ENCODE measurements around the gene RNF144A. TPM values are rescaled to one million over a fixed set of nuclear protein-coding genes. Genes with fewer than 3 reads are reported as not detected.
A peak's percentile ranks its signal among the peaks of the same experiment; 100 is the strongest.

RNF144A gene
- total RNA-seq, 1 donor from 2014 or later: 22.2 TPM

DNA sequence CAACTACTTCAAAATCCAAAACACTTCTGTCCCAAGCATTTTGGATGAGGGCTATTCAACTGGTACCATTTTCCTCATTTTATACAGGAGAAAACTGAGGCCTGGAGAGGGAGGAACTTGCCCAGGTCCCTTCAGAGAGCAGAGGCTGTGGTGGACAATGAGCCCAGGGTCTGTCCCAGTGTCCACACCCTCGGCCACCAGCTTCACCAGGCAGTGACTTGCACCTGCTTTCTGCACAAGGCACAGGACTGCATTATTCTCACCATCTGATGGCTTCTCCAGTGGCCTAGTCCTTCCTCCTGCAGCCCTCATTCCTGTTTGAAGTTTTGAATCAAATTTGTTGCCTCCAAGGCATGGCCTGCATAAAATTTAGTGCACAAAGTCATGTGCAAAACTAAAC, 53.3 kb downstream of the RNF144A start:
- no peak for DNase-seq (ENCODE audit: low spot score)

DNA sequence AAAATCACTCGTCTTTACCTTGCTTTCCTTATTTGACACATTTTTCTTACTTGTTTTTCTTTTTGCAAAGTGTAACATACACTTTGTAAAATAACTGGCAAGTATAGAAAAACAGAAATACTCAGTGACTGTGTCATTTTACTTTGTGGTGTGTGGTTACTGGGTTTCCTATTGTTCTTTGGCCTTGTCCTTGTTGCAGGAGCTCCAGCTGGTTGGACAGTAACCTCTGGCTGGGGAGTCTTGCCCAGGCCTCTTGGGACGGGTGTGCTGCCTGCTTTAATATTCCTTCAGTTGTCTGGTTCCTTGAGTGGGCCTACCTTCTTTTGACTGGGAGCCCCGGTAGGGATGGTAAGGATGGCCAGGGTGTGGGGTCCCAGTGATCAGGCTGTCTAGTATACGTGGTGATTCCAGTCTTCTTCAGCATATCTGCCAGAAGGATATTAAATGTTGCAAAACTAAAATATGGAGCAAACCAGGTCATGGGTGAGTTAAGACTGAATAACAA, 53.8 kb downstream of the RNF144A start:
- no peak for DNase-seq (ENCODE audit: low spot score)

DNA sequence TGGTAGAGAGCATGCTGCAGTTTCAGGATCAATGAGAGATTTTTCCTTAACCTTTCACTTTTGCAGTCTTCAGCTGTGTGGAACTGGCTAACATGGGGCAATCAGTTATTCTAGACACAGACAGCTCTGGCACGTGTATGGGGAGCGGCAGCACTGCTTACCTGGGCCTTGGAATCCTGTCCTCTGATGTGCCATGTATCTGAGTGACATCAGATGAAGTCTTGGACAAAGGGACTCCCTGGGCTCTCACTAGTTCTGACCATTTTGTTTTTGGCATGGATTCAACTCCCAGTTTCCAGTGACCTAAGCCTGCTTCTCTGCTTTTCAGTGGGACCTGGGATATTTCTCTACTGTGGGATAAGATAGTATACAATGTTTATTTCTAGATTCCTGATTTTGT, 54.3 kb downstream of the RNF144A start:
- no peak for DNase-seq (ENCODE audit: low spot score)

DNA sequence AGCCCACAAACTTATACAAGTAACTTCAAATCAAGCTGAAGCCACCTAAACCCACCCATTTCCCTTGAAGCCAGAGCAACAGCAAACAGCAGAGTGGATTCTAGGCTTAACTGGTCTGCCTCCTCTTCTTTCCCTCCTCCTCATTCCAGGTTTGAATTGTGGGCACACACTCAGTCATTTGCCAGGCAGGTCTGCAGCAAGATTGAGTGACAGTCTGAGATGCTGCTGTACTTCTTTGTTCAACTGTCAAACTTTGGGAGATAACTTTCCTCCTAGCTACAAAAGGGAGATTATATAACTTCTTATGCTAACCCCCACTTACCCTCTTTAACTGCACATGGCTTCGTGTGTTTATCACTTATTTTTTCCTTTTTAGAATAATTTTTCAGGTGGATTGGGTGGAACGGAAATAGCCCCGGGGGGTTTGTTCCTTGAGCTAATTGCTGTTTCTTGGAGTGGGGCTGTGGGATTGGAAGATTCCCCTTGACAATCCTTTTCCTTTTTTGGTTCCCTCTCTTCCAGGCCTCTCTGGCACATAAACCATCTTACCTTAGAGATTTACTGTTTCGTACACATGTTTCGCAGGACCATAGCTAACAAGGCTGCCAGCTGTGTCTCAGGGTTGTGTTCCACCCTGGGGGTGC, 55.0 kb downstream of the RNF144A start:
- DNase-seq (ENCODE audit: low spot score): no peak

DNA sequence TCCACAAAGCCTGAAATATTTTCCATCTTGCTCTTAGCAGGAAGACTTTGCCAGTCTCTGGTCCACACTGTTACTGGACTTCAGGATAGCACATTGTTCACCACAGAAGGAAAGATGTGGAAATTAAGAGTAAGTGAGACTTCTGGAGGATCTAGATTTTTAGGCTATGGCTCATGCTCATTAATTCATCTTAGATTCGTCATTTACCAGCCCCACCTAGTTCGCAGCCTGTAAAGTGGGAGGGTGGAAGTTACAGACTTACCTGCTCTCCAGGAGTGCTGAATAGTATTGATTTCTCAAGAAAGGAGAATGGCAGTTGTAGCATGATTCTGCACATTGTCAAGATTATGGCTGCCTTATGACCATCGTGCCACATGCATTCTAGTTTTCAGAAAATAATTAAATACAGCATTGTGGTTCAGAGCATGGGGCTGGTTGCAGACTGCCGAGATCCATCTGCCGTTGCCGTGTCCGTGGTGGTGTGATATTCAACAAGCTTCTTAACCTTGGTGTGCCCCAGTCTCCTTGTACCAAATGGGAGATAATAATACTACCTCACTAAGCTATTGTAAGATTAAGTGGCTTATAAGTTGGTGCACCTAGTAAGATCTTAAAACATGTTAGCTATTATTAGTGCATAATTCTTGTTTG, 56.8 kb downstream of the RNF144A start:
- DNase-seq (ENCODE audit: low spot score): no peak

DNA sequence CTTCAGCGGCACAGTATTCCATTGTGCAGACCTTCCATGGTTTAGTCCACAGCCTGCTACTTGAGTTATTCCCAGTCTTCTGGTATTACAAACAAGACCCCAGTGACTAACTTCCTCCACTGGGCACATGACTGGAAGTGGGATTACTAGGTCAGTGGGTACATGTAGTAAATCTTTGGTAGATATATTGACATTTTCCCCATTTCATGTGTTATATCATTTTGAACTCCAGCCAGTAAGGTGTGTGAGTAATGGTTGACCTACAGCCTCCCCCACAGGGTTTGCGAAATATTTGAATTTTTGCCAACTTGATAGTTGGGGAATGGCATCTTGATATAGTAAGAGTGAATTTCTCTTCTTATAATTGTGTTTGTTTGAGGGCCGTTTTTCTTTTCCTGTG, 58.8 kb downstream of the RNF144A start:
- DNase-seq (ENCODE audit: low spot score): no peak

DNA sequence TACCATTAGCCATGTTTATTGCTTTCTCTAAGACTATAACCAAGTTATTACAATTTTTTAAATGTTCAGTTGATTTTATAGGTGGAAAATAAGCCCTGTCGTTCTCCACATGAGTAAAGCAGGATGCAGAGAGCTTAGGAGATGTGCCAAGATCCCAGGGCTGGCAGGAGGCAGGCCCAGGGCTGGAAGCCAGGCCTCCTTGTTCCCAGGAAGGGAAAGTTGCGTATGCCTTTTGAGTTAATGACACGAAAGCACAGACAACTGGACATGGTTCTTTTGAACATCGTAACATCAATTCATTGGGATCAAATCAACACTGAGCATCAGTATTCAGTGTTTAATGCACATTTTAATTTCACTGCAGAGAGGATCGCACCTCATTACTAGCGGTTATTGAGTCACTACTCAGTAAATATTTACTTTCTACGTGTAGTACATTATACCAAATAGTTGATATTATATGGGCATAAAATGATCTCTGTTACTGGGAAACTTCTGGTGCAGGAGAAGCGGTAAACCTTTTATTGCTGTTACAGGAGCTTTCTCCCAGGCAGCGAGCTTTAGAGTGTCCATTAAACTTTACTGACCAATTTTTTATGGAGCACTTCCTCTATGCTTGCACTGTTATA, 60.0 kb downstream of the RNF144A start:
- DNase-seq (ENCODE audit: low spot score): no peak

DNA sequence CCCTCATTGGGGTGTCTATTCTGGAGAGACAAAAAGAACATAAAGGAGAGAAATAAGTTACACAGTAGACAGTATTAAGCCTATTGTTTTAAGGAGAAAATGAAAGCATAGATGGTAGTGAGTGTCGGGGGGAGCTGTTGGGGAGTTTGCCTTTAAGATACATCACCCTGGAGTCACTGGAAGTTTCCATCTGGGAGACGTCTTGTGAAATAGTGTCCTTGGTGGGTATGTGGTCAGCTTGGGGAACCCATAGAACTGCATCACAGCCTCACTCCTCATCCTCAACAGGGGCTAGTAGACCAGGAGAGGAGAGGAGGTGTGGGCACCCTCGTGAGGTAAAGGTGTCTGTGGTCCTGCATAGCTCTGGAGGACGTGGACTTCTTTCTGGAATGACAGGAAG, 60.6 kb downstream of the RNF144A start:
- DNase-seq (ENCODE audit: low spot score): no peak

DNA sequence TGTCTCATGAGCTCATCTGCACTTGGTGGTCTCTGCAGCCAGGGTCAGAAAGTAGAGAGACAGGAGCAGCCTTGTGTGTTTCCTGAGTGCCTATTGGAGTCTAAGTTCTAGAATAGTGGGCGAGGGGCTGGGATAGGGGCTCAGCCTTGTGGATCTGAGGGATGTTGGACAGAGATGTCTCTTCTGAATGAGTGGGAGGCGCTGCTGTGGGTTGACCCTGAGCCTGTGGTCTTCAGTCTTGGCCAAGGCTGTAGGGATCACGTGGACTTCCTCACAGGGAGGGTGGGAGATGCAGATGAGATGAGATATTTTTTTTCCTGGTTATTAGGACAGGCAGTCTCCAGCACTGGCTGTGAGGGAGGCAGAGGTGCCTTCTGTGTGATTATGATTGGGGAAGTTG, 61.8 kb downstream of the RNF144A start:
- peak; percentile 68 for DNase-seq (ENCODE audit: low spot score)

DNA sequence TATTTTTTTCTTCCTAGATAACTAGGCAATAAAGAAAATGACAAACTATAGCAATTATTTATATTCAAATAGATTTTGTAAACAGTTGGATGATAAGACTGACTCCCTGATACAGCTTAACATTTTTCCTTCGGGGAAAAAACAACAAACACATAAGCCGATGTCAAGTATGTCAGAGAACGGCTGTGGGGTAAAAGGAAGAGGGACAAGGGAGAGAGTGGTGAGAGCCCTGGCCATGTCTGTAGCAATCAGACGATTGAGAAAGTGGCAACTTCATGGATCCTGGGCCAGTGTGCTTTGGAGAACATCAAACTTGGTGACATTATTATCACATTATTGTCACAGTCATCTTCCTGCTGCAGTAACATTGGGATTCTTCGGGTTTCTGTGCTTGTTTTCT, 65.2 kb downstream of the RNF144A start:
- DNase-seq (ENCODE audit: low spot score): no peak

DNA sequence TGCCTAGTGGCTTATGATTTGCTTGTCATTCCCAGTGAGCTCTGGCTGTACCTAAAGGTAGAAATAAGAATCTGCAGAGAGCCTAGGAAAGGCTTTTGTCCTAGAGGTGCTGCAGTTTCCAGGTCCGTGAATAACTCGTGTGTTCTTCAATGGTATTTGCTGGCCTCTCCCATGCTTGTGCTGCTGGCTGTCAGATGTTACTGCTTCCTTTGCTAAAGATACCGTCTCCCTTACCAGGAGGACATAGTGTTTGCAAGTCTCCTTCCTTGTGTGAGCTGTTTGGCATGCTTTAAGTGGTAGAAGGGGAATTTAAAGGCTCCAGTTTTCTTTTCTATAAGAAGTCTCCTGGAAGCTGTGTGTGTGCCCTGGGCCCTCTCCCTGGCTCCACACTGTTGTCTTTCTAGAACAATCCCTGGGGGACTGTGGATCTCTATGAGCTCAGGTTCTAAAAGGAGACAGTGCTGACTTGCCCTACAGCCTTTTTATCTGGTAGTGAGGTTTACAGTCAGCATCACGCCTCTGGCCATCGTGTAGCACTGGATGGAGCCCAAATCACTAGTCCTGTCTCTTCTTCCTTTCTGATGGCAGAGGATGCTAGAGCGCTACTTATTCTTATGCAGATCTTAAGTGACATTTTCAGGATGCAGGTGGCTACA, 65.8 kb downstream of the RNF144A start:
- DNase-seq (ENCODE audit: low spot score): no peak

DNA sequence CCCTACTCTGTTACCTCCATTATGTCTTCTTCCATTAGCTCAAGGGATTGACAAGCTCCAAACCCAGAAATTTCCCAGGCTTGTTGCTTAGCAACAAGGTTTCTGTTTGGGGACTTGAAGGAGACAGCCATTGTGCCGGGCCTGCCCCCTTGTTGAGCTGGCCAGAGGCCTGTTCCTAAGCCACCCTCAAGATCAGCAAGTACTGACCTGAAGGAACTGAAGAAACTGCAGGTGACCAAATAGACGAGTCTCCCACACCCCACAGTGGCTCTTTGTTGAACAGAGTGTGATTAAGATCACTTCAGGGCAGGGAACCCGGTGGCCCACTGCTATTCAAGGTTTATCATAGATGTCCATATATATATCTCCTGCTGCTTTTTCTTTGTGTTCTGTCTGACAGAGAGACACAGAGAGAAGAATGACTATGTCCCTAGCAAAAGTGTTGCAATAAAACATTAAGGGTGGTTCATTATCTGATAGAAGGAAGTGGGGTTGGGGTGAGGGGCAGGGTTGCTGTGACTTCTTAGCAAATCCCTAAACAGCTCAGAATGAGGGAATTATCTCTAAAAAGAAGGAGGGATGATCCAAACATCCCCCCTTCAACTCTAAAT, 69.2 kb downstream of the RNF144A start:
- peak; percentile 60 for DNase-seq (ENCODE audit: low spot score)

DNA sequence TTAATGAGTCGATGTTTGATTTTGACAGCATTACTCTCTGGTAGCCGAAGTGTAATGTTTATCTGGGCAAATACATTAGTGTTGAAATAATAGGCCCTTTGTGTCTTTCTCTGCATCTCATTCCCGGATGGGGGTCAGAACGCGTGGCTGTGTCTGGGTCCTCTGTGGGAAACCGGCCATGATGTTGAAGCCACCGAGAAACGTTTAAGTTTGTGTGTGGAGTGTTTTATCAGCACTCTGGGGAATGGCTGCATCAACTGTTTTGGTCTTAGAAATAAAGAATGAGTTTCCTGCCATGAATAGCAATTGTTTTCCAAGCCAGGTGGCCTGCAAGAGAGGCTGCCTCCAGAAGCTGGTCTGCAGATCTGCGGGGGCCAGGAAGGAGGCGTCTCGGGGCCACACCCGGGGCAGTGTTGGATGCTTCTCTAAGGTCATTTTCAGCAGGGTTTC, 69.7 kb downstream of the RNF144A start:
- DNase-seq (ENCODE audit: low spot score): peak; percentile 47

DNA sequence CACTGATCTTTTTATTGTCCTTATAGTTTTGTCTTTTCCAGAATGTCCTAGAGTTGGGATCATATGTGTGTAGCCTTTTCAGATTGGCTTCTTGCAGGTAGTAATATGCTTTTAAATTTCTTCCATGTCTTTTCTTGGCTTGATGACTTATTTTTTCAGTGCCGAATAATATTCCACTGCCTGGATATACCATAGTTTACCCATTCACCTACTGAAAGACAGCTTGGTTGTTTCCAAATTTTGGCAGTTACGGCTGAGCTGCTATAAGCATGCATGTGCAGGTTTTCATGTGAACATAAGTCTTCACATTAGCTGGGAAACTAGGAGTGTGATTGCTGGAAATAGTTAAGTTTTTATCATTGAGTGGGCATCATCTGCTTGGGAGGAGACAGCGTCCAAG, 73.7 kb downstream of the RNF144A start:
- no peak for DNase-seq (ENCODE audit: low spot score)

DNA sequence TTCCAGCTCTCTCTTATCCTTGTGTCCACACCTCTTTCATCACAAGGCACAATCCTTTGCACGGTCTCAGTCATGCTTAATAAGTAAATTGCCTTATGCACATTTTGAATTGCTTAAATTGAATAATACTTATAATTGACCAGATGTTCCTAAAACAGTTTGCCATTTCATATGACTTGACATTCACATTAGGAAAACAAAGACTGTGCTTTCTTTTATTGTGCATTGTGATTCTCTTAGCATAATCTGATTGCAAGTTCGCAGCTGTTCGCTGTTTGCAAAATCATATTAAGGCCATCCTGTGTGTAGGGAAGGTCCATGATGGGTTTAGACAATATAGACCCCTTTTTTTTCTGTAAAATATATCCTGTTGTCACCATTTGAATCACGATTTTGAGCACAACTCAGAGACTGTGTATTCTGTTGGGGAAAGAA, 75.6 kb downstream of the RNF144A start:
- no peak for DNase-seq (ENCODE audit: low spot score)

DNA sequence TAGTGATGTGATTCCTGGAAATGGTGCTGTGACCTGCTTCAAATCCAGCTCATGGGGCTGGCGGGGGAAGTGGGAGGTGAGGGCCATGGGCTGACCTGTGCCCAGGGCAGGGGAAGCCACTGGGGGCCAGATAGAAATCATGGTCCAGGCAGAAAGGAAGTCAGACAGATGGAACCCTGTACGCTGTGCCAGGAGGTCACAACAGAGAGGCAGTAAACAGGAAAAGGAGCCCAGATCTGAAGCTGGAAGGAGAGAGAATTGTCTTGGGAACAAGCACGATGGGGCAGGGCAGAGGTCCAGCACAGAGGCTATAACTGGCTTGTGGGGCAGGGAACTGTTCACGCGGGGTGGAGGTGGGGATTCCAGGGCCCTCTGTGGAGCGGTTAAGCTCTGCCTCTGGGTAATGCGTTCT, 76.0 kb downstream of the RNF144A start:
- DNase-seq (ENCODE audit: low spot score): peak; percentile 59

DNA sequence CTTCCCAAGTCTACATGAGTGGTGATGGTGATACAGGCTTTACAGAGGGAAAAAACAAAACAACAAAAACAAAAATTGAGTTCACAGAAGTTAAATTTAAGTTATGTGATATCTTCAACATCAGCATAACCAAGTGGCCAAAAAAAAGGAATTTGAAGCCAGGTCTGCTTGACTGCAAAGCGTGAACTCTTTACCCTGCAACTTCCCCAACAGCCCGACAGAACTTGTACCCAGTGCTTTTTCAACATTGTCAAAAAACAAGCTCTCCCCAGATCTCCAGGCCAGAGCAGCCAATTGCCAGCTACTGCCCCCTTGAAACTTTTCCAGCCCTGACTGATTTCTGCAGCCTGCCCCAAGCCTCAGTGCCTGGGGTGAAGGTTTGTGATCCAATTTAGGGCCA, 76.7 kb downstream of the RNF144A start:
- peak; percentile 22 for DNase-seq (ENCODE audit: low spot score)

DNA sequence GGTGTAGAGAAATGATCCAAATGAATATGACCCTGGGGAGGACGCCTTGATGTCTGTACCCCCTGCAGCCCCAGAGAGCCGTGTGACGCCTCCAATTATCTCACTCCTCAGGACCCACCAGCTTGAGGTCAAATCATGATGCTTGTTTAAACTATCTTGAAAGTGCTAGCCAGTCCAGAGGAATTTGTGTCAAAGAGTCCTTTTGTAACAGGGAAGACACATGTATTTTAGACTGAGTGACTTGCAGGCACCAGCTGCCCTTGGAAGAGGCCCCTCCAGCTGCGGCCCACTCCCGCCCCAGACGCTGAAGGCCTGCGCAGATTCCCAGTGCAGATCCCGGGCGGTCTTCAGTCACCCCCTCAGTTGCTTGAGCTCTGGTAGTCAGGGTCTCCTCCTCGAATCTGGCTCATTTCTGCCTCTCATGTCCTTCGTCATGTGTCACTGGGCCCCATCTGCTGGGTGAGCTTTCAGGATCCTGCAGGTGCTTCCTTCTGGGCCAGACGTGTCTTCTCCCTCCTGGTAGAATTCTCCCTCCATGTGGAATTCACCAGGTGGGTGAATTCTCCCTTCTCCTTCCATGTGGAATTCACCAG, 77.4 kb downstream of the RNF144A start:
- peak; percentile 82 for DNase-seq (ENCODE audit: low spot score)

DNA sequence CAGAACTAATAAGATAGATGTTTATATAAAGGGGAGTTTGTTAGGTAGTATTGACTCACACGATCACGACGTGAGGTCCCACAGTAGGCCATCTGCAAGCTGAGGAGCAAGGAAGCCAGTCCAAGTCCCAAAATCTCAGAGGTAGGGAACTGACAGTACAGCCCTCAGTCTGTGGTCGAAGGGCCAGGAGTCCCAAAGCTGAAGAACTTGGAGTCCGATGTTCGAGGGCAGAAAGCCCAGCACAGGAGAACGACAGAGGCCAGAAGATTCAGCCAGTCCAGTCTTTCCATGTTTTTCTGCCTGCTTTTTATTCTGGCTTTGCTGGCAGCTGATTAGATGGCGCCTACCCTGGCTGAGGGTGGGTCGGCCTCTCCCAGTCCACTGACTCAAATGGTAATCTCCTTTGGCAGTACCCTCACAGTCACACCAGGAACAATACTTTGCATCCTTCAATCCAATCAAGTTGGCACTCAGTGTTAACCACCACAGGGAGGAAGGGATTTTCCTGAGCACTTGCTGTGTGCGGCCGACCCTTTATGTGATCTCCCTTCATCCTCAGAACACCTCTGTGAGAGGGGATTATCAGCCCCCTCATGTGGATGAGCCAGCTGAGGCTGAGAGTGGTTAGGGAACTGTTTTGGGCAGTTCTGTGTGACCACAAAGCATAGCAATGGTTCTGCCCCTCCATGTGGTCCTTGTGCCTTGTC, 78.3 kb downstream of the RNF144A start:
- no peak for DNase-seq (ENCODE audit: low spot score)

DNA sequence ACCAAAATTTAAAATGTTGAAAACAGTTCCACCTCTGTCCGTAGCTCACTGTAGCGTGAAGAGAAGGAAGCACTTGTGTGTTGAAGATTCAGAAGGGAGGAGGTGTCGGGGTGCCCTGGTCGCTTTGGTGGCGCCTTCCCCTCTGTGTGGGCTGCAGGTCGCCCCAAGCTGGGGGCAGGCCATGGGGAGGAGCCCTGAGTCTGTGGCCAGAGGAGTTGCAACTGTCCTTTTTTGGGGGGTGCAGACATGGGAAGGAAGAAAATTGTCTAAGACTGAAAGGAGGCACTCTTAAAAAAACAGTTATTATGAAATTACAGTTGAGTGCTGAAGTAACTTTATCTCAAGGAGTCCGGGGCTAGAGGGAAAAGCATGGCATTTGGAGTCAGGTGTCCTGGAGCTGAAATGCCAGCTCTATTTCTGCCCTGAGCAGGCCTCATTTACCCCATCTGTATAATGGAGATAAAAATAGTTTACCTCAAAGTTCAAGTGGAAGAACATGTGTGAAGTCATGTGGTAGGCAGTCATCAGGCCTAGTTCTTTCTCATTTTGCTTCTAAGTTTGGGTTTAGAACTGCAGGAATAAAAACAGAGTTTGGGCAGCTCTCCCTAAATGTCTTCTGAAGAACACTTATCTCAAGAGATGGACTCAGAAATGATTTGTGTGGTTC, 82.1 kb downstream of the RNF144A start:
- no peak for DNase-seq (ENCODE audit: low spot score)
